SHP77 treated with DMSO at 0.1 percent for 48 hours (cell line): ENCODE data around the gene OTULIN.

ENCODE experiments used
- DNase-seq: peaks from one replicate; lab custom pipeline; 2025; lab: John Stamatoyannopoulos, UW

Gene OTULIN

DNA sequence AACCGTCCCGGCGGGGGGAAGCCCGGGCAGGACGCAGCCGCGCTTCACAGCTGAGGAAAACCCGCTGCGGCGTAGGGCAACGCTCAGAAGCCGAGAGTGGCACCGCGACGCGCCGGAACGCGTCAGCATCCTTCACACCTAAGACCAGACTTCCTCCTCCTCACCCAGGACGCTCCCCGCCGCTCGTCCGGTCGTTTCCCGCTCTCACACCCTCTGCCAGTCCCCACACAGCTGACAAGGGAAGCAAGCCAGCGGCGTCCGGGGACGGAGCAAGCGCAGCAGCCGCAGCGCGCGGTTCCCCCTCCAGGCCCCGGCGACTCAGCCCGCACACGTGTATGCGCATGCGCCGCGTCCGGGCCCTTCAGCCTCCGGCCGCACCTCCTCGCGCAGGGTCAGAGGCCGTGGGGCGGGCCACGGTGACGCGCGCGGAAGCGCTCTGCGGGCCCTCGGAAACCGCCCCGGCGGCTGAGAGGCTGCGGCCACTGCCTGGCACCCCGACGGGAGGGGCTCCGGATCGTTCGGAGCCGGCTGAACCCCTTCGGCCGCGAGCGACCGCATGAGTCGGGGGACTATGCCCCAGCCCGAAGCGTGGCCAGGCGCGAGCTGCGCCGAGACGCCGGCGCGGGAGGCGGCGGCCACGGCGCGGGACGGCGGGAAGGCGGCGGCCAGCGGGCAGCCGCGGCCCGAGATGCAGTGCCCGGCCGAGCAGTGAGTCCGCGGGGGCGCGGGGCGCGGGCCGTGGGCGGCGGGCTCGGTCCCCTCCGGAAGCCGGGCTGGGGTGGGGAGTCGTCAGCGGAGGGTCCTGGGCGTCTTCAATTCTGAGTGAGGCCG lies at the start of gene OTULIN:
OTULIN (plus strand) TSS at position 449 of the 831 bp plus-strand sequence; CDS start at position 557, 108 bp downstream.
- DNase-seq = peak; percentile 90

GRCh38 chr5:14615365-14615764 lies 49.2 kb upstream of the OTULIN start:
- DNase-seq = peak; percentile 97

DNA sequence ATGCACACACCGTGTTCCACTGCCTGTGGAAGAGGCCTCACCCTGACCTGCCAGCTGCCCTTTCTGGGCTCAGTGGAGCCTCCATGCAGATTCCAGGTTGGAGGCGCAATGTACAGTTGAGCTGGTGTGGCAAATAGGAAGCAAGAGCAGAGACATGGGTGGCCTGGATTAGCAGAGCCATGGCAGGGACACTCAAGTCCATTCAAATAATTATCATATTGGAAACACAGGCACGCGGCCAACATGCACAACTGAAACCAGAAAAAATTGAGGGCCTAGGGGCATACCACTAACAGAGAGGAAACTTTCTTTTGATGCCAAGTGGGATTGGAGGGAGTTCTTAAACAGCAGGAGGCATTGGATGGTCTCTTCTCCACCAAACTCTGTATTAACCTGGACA lies 47.1 kb upstream of the OTULIN start:
- no peak for DNase-seq

DNA sequence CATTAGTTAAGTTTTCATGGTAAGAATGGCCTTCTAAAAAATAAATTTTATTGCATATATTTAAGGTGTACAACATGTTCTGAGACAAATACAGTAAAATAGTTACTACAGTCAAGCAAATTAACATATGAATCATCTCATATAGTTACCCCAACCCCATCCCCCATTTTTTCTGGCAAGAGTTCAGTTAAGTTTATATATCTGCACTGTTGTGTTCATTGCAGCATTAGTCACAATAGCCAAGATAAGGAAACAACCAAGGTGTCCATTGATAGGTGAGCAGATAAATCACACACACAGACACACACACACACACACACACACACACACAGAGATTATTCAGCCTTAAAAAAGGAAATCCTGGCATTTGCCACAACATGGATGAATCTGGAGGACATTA lies 37.2 kb upstream of the OTULIN start:
- DNase-seq = no peak

- DNase-seq = no peak
Measured at GRCh38 chr5:14628346-14628745, 36.2 kb upstream of the OTULIN start.

- no peak for DNase-seq
Measured at GRCh38 chr5:14630671-14631070, 33.8 kb upstream of the OTULIN start.

GRCh38 chr5:14635656-14636055 lies 28.9 kb upstream of the OTULIN start:
- DNase-seq = no peak

GRCh38 chr5:14640765-14641164 lies 23.8 kb upstream of the OTULIN start:
- DNase-seq = no peak

DNA sequence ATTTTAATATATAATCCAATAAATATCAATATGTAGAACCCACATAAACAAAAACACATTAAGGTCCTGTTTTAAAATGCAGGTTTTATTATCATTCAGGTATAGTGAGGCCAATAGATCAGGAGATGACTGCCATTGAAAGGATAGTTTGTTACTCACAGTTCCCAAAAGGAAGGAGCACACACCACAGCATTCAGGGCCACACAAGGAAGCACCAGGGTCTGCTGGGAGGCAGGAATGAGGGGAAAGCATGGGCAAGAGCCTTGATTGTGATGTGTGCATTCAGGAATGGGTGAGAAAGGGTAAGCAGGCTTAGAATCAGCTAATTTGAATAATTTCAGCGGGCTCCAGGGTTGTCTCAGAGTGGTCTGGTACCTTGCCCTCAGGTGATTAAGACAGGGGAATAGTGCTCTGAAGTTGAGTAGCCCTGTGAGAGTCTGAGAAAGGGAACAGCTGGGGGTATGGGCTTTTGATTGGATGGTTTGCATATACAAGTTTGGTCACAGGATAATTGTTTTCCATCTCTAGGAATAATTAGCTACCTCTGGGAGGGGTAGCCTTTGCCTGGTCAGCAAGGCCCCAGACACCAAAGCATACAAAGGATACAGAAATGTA lies 19.8 kb upstream of the OTULIN start:
- DNase-seq = no peak

- DNase-seq = no peak
Measured at GRCh38 chr5:14650052-14650451, 14.5 kb upstream of the OTULIN start.

- DNase-seq = no peak
Measured at GRCh38 chr5:14655146-14655741, 9.3 kb upstream of the OTULIN start.

DNA sequence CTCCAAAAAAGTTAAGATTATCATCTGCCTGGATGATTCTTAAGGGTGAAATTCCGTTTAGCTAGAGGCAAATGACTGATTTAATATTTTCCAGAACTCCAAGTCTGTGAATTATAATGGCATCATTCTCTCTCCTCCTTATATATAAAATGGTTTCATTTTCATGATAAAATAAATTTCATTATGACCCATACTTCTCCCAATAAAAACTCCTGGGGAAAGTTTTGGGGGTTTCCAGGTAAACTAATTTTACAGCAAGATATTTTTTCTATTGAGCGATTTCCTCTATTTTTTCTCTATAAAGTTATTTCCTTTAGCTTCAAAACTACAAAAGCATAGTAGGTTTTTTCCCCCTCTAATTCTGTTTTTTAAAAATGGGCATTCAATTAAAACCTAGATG lies 7.6 kb upstream of the OTULIN start:
- DNase-seq = no peak

GRCh38 chr5:14659821-14660607 lies 4.5 kb upstream of the OTULIN start:
- no peak for DNase-seq

DNA sequence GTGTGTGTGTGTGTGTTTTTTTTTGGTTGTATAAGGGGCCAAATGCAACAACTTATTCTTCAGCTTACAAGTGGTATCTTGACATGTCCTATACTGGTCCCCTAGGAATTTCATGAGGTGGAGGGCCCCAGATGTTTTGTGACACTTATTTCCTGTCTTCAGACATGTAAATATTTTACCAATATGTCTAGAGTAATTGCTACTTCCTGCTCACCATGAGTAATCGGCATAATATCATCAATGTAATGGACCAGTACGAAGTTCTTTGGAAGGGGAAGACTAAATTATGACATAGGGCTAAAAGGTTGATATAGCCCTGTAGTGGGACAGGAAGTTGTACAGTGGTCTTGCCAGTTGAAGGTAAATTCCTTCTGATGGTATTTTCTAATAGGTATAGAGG lies 3.7 kb upstream of the OTULIN start:
- no peak for DNase-seq

- no peak for DNase-seq
Measured at GRCh38 chr5:14662721-14663260, 1.7 kb upstream of the OTULIN start.

DNA sequence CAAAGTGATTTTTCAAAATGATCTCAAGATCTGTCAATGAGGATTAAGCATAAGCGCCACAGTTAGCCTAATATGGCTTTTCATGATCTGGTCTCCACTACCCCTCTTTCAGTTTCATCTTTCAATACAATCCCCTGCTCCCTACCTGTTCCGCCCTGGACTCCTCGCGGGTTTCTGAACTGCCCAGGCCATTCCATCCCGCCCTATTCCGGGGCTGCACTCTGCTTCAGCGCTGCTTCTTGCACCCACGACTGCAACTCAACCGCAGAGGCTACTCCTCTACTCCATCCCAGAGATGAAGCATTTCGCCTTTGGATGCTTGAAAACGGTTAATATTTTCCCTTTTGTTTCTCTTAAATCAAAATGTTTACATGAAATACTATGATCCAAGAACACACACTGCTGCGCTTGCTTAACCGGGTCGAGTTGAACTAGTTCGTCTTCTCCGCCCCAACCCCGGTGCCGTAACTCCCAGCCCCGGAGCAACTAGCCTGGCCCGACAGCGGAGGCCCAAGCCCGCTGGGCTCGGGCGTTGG lies 716 bp upstream of the OTULIN start:
- DNase-seq = peak; percentile 51

DNA sequence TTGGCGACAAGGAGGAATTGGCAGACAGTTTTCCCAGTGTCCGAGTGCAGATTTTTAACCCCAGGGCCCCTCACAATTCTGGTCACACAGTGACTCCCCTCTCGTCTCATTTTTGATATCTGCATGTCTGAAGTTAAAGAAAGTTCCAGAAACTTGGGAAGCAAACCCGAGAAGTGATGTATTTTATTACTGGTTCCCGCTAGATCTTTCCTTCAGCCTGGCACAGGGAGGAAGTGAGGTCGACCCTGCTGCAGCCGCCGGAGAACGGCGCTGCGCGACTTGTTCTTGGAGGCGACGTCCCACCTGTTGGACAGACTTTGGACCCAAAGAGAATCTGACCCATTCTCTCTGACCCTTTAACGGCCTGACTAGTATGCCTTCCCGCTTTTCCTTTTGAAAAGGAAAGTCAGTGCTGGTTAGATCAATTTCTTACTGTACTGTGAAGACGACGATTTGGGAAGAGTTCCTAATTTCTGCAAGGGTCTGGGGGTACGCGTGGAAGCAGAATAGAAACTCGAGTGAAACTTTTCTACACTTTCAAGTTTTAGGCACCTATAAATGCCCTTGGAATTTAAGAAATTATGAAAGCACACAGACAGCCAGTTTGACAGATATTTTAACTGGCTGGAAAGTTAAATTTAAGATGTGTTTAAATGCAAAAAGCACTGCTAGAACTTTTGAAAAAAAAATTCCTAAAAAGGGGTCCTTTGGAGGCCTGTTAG lies 744 bp downstream of the OTULIN start:
- DNase-seq = no peak

DNA sequence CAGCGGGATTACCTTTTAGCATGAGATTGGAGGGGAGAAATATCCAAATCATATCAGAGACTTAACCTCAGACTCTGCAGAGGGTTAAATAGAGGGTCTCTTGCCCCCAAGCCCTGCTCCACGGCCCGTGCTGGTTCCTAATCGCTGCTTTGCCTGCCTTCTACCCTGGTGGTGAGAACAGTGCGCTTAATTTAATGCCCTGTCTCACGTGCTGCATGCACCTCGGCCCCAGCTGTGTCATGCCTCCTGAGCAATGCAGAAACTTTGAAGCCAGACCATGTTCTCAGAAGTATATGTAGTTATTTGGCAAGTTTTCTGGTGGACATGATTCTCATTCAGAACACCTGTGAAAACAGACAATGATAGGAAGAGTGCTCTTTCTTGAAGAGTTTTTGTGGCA lies 1.4 kb downstream of the OTULIN start:
- DNase-seq = no peak

- no peak for DNase-seq
Measured at GRCh38 chr5:14666357-14666756, 1.8 kb downstream of the OTULIN start.

DNA sequence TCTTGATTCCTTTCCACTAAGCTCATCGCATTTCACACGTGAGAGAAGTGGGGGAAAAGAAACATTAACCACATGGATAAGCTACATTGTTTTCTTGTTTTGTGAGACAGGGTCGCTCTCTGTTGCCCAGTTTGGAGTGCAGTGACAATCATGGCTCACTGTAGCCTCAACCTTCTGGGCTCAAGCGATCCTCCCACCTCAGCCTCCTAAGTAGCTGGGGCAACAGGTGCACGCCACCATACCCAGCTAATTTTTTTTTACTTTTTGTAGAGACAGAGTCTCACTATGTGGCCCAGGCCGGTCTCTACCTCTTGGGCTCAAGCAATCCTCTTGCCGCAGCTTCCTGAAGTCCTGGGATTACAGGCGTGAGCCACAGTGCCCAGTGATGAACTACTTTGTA lies 2.8 kb downstream of the OTULIN start:
- no peak for DNase-seq

- DNase-seq = no peak
Measured at GRCh38 chr5:14667770-14668169, 3.3 kb downstream of the OTULIN start.
